22Rv1 (cell line): ENCODE results near the gene NUFIP1.

Experiments used
- ZFX ChIP-seq: fragments of 450-650 bp; IDR thresholded peaks from 2 replicates; pipeline ENCODE4 v1.6.1; 2017; ENCODE audit warnings: antibody characterized with exemption, borderline replicate concordance
- TF ChIP-seq, protein P1 (sequence below): fragments of 450-650 bp; IDR thresholded peaks from 2 replicates; pipeline ENCODE4 v1.5.1; 2017; ENCODE audit warnings: mild to moderate bottlenecking

DNA sequence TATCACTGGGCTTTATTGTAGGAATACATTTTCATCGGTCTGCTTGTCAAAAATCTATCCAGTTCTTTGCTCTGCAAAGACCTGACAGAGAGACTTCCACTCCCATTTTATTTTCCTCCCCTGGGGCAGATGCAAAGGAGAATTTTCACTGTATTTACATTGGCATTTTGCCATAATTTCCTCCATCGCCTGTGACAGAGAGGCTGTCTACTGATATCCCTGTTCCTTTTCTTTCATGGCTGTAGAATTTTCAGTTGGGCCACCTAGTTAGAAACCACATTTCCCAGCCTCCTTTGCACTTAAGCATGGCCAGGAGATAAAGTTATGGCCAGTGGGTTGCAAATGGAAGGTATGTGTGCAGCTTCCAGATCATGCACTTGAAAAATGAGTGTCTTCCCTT, 89.3 kb downstream of the NUFIP1 start:
- TF ChIP-seq, protein P1, sequence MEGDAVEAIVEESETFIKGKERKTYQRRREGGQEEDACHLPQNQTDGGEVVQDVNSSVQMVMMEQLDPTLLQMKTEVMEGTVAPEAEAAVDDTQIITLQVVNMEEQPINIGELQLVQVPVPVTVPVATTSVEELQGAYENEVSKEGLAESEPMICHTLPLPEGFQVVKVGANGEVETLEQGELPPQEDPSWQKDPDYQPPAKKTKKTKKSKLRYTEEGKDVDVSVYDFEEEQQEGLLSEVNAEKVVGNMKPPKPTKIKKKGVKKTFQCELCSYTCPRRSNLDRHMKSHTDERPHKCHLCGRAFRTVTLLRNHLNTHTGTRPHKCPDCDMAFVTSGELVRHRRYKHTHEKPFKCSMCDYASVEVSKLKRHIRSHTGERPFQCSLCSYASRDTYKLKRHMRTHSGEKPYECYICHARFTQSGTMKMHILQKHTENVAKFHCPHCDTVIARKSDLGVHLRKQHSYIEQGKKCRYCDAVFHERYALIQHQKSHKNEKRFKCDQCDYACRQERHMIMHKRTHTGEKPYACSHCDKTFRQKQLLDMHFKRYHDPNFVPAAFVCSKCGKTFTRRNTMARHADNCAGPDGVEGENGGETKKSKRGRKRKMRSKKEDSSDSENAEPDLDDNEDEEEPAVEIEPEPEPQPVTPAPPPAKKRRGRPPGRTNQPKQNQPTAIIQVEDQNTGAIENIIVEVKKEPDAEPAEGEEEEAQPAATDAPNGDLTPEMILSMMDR, result no peak
- TF ChIP-seq ZFX, result no peak
